Endothelial cell (in vitro differentiated cells): Measurements from ENCODE around the gene ALDH18A1. TPM values are rescaled to one million over a fixed set of nuclear protein-coding genes. Genes with fewer than 3 reads are reported as not detected.

Experiments
- DNase-seq: peaks from one replicate; pipeline ENCODE4 v3.0.0; 2021; ENCODE audit warnings: low spot score
- H3K27ac Mint-ChIP-seq: one replicate; pipeline ENCODE4 v1.8.0; 2021; ENCODE audit warnings: mixed read lengths, inconsistent platforms; ENCODE audit not compliant: unreplicated experiment
- H3K27me3 Mint-ChIP-seq: one replicate; pipeline ENCODE4 v1.8.0; 2021; ENCODE audit warnings: mild to moderate bottlenecking, moderate library complexity, mixed read lengths, inconsistent platforms; ENCODE audit not compliant: unreplicated experiment
- H3K36me3 Mint-ChIP-seq: one replicate; pipeline ENCODE4 v1.8.0; 2021; ENCODE audit warnings: mild to moderate bottlenecking, low read depth, mixed read lengths, inconsistent platforms; ENCODE audit not compliant: unreplicated experiment
- H3K4me1 Mint-ChIP-seq: one replicate; pipeline ENCODE4 v1.8.0; 2021; ENCODE audit warnings: mild to moderate bottlenecking, mixed read lengths, inconsistent platforms; ENCODE audit not compliant: unreplicated experiment
- H3K4me3 Mint-ChIP-seq: one replicate; pipeline ENCODE4 v1.8.0; 2021; ENCODE audit warnings: mild to moderate bottlenecking, mixed read lengths, inconsistent platforms; ENCODE audit not compliant: unreplicated experiment
- H3K9me3 Mint-ChIP-seq: one replicate; pipeline ENCODE4 v1.8.0; 2021; ENCODE audit warnings: mixed read lengths, inconsistent platforms; ENCODE audit not compliant: unreplicated experiment
- total RNA-seq: library from RNA; stranded (reverse); fragmentation: NEBNext Ultra II Directional; extraction: Animal tissue kit (Norgen Biotek cat#: 25700); gene quantifications from one replicate; pipeline ENCODE4 v1.2.1, GENCODE V29; 2021; ENCODE audit not compliant: unreplicated experiment
- TF ChIP-seq, protein P1 (sequence below): fragments of 200-600 bp; sonication (generic); IDR thresholded peaks from one replicate; pipeline ENCODE4 v1.5.0; 2021; ENCODE audit warnings: antibody characterized with exemption; ENCODE audit not compliant: unreplicated experiment

The ALDH18A1 gene
- total RNA-seq, 1 donor from 2014 or later = 52.0 TPM

DNA sequence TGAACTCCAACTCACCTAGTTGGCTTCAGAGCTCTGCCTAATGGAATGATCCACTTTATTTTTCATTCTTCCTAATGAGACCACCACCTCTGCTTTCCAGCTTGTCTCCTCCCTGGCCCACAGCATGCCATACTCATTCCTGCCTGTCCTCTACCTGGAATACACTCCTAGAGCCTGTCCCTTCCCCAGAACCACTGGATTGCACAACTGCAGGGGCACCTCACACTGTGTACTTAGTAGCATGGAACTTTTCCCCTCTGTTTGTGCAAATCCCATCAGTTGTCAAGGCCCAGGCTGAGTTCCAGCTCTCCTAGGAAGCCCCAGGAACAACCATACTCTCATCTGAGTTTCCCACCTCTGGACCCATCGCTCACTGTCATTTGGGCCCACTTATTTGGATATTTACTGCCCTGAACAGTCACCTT is 15.6 kb downstream of the ALDH18A1 start:
- Mint-ChIP-seq H3K9me3 (no peaks in the 10 kb centered on the region), H3K27me3 (peaks cover 4% of the 10 kb centered on the region), H3K4me1 (peaks cover 5% of the 10 kb centered on the region), H3K36me3 (peaks cover 21% of the 10 kb centered on the region), H3K4me3 (peak overlapping the region; percentile 9), H3K27ac (no peak overlapping the region)
- TF ChIP-seq, protein P1, sequence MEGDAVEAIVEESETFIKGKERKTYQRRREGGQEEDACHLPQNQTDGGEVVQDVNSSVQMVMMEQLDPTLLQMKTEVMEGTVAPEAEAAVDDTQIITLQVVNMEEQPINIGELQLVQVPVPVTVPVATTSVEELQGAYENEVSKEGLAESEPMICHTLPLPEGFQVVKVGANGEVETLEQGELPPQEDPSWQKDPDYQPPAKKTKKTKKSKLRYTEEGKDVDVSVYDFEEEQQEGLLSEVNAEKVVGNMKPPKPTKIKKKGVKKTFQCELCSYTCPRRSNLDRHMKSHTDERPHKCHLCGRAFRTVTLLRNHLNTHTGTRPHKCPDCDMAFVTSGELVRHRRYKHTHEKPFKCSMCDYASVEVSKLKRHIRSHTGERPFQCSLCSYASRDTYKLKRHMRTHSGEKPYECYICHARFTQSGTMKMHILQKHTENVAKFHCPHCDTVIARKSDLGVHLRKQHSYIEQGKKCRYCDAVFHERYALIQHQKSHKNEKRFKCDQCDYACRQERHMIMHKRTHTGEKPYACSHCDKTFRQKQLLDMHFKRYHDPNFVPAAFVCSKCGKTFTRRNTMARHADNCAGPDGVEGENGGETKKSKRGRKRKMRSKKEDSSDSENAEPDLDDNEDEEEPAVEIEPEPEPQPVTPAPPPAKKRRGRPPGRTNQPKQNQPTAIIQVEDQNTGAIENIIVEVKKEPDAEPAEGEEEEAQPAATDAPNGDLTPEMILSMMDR = no peak
- DNase-seq = no peak

DNA sequence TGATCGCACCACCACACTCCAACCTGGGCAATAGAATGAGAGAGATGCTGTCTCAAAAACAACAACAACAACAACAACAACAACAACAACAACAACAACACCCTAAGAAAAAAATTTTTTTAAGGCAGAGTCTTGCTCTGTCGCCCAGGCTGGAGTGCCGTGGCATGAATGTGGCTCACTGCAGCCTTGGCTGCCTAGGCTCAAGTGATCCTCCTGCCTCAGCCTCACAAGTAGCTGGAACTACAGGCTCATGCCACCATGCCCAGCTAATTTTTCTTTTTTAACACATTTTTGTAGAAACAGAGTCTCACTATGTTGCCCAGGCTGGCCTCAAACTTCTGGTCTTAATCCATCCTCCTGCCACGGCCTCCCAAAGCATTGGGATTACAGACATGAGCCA is 18.6 kb downstream of the ALDH18A1 start:
- DNase-seq = no peak
- Mint-ChIP-seq H3K36me3 (peaks cover 30% of the 10 kb centered on the region), H3K9me3 (no peaks in the 10 kb centered on the region), H3K4me1 (no peaks in the 10 kb centered on the region), H3K27me3 (peaks cover 4% of the 10 kb centered on the region), H3K27ac (no peak overlapping the region), H3K4me3 (no peak overlapping the region)
- TF ChIP-seq, protein P1 = no peak

DNA sequence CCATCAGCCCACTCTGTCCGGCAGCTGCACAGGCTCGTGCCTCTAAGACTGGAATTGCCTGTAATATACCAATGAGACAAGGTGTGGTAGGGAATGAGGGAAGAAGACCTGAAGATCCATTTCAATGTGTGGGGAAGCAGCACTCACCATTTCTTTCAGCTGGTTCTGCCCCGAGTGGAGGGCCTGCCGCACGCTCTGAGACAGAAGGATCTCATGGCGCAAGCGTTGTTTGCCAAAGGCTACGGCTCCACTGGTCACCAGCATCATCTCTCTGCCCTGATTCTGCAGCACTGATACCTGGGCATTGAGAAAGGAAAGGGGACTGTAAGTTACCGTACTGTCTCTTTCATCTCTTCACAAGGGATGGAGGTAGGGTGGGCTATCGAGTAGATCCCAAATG is 19.4 kb downstream of the ALDH18A1 start:
- H3K27ac Mint-ChIP-seq = no peak overlapping the region
- TF ChIP-seq, protein P1 = no peak
- H3K4me1 Mint-ChIP-seq = no peaks in the 10 kb centered on the region
- H3K9me3 Mint-ChIP-seq = no peaks in the 10 kb centered on the region
- peaks cover 28% of the 10 kb centered on the region for H3K36me3 Mint-ChIP-seq
- H3K27me3 Mint-ChIP-seq = peaks cover 4% of the 10 kb centered on the region
- no peak for DNase-seq
- no peak overlapping the region for H3K4me3 Mint-ChIP-seq

DNA sequence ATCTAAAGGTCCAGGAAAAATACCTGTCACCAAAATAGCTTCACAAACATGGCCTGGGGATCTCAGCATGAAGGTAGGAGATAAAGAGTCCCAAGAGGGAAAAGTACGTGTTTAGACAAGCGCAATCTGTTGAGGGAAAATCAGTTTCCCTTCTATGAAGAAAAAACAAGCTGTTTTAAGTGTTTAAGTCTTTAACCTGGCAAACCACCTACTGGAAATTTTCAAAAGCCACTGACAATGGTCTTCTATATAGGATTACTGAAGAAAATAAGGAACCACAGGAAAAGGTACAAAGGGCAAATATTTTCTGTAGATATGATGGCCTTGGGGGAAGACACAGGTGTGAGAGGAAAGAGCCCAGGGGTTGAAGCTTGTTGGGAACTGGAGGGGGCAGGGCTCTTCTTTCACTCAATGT is 21.2 kb downstream of the ALDH18A1 start:
- Mint-ChIP-seq H3K4me3 (no peak overlapping the region), H3K9me3 (no peaks in the 10 kb centered on the region), H3K27ac (no peak overlapping the region), H3K36me3 (peaks cover 31% of the 10 kb centered on the region), H3K27me3 (no peaks in the 10 kb centered on the region), H3K4me1 (no peaks in the 10 kb centered on the region)
- DNase-seq = no peak
- TF ChIP-seq, protein P1 = no peak

GRCh38 chr10:95628786-95629185 is 27.7 kb downstream of the ALDH18A1 start:
- Mint-ChIP-seq H3K36me3 (peaks cover 51% of the 10 kb centered on the region), H3K4me1 (no peaks in the 10 kb centered on the region)
- DNase-seq = no peak

More at GRCh38 chr10:95628786-95629185, 27.7 kb downstream of the ALDH18A1 start:
- Mint-ChIP-seq H3K27ac (no peak overlapping the region), H3K9me3 (no peaks in the 10 kb centered on the region), H3K27me3 (no peaks in the 10 kb centered on the region), H3K4me3 (no peak overlapping the region)
- TF ChIP-seq, protein P1 = no peak
